DOHH2 (cell line): ENCODE data around the gene TAF4.

Experiments used
- H3F3A ChIP-seq: fragments of 200-600 bp; sonication (generic), shearing (Covaris generic); 2 replicates; pipeline ENCODE4 v1.6.0; 2016; ENCODE audit warnings: antibody characterized with exemption, mild to moderate bottlenecking; ENCODE audit not compliant: control insufficient read depth, insufficient read depth
- H3K27ac ChIP-seq: fragments of 200-600 bp; sonication (generic); 2 replicates; pipeline ENCODE4 v1.5.1; 2014; ENCODE audit warnings: low read depth, mild to moderate bottlenecking, low read length, moderate library complexity
- H3K27me3 ChIP-seq: fragments of 200-600 bp; sonication (generic); 2 replicates; pipeline ENCODE4 v1.6.1; 2014; ENCODE audit warnings: mild to moderate bottlenecking, low read length, mixed read lengths; ENCODE audit not compliant: control insufficient read depth
- H3K36me3 ChIP-seq: fragments of 200-600 bp; sonication (generic); 2 replicates; pipeline ENCODE4 v1.6.1; 2014; ENCODE audit warnings: mild to moderate bottlenecking, low read length, moderate library complexity, mixed read lengths; ENCODE audit not compliant: control insufficient read depth
- H3K4me1 ChIP-seq: fragments of 200-600 bp; sonication (generic); 2 replicates; pipeline ENCODE4 v1.6.1; 2014; ENCODE audit warnings: mild to moderate bottlenecking, low read length, mixed read lengths; ENCODE audit not compliant: control insufficient read depth
- H3K4me2 ChIP-seq: fragments of 200-600 bp; sonication (generic); 2 replicates; pipeline ENCODE4 v1.6.0; 2014; ENCODE audit warnings: mild to moderate bottlenecking, low read length, moderate library complexity
- H3K4me3 ChIP-seq: fragments of 200-600 bp; sonication (generic); 2 replicates; pipeline ENCODE4 v1.5.1; 2014; ENCODE audit warnings: mild to moderate bottlenecking, low read length, mixed read lengths
- H3K79me2 ChIP-seq: fragments of 200-600 bp; sonication (generic); 2 replicates; pipeline ENCODE4 v1.6.1; 2014; ENCODE audit warnings: mild to moderate bottlenecking, low read length, mixed read lengths; ENCODE audit not compliant: control insufficient read depth
- H3K9me2 ChIP-seq: fragments of 200-600 bp; sonication (generic); replicated peaks from 2 replicates; pipeline ENCODE4 v1.6.1; 2014; ENCODE audit warnings: mild to moderate bottlenecking, low read length, mixed read lengths; ENCODE audit not compliant: control insufficient read depth
- H3K9me3 ChIP-seq: fragments of 200-600 bp; sonication (generic); 2 replicates; pipeline ENCODE4 v1.6.1; 2014; ENCODE audit warnings: antibody characterized with exemption, low read length, mixed read lengths; ENCODE audit not compliant: control insufficient read depth, insufficient read depth
- H4K20me1 ChIP-seq: fragments of 200-600 bp; sonication (generic); 2 replicates; pipeline ENCODE4 v1.6.0; 2014; ENCODE audit warnings: low read depth, mild to moderate bottlenecking, antibody characterized with exemption, low read length, moderate library complexity; ENCODE audit not compliant: control insufficient read depth, insufficient read depth
- EZH2phosphoT487 ChIP-seq: fragments of 200-600 bp; sonication (generic); IDR thresholded peaks from 2 replicates; pipeline ENCODE4 v1.6.1; 2017; ENCODE audit warnings: borderline replicate concordance, mild to moderate bottlenecking, antibody characterized with exemption, low read length, moderate library complexity, mixed read lengths
- TF ChIP-seq, protein P1 (sequence below): fragments of 200-600 bp; sonication (generic); IDR thresholded peaks from one replicate; pipeline ENCODE4 v1.5.1; 2014; ENCODE audit warnings: antibody characterized with exemption, mild to moderate bottlenecking, low read depth, low read length; ENCODE audit not compliant: poor library complexity, severe bottlenecking

Gene TAF4

DNA sequence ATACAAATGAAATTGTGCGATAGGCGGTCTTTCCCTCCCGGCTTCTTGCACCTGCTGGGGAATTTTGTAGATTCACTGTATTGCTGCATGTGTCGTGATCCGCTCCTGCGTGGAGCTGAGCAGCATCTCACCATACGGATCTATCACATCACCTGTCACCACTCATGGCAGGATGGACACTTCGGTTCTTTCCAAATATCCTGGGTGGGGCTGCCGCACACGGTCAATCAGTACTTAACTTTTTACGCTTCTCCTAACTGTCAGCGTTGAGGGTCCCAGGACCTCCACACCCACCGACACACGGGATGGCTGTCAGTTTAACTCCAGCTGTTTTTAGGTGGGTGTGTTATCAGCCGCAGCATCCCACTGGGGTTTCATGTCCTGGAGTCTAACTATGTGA lies 19.2 kb downstream of the TAF4 start:
- TF ChIP-seq, protein P1, sequence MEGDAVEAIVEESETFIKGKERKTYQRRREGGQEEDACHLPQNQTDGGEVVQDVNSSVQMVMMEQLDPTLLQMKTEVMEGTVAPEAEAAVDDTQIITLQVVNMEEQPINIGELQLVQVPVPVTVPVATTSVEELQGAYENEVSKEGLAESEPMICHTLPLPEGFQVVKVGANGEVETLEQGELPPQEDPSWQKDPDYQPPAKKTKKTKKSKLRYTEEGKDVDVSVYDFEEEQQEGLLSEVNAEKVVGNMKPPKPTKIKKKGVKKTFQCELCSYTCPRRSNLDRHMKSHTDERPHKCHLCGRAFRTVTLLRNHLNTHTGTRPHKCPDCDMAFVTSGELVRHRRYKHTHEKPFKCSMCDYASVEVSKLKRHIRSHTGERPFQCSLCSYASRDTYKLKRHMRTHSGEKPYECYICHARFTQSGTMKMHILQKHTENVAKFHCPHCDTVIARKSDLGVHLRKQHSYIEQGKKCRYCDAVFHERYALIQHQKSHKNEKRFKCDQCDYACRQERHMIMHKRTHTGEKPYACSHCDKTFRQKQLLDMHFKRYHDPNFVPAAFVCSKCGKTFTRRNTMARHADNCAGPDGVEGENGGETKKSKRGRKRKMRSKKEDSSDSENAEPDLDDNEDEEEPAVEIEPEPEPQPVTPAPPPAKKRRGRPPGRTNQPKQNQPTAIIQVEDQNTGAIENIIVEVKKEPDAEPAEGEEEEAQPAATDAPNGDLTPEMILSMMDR: no peak
- TF ChIP-seq EZH2phosphoT487: no peak
- Histone ChIP-seq H3K36me3 (no peaks in the 10 kb centered on the region), H3K27me3 (no peaks in the 10 kb centered on the region), H3K79me2 (peaks cover 100% of the 10 kb centered on the region), H3K9me3 (no peaks in the 10 kb centered on the region), H4K20me1 (peaks cover 8% of the 10 kb centered on the region; the same call in 1 of the 2 replicates), H3K4me3 (no peak overlapping the region), H3K27ac (no peak overlapping the region), H3K4me1 (peaks cover 46% of the 10 kb centered on the region), H3K9me2 (no peaks in the 10 kb centered on the region), H3F3A (peaks cover 21% of the 10 kb centered on the region), H3K4me2 (no peak overlapping the region)

DNA sequence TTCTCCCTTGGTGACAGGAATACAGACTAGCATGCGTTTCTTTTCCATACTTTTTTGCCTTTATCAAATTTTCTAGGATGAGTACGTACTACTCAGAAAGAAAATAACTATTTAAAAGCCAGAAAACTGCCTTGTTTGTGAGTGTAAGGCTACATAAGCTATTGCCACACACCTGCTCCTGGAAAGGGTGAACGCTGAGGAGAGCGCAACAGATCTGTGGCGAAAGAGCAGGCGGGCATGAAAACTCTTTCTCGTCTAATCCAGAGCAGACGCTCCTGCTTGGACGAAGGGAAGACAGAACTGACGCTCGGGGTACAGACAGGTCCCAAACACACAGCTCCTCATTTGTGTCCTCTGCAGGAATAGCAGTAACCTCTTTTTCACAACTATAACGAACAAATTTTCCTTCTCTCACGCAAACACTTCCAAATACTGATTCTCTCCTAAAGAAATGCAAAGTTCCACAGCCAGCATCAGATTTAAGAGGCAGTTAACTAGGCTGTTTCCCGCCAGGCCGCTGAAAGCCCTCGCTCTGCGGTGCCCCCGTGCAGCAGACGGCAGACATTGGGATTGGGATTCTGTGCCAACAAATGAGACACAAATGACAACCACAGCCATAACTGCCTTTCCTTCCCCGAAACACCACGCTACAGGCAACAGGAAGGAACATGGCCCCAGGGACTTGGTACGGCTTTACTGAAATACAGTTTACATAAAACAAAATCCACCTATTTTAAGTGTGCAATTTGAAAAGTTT lies 20.0 kb downstream of the TAF4 start:
- Histone ChIP-seq H3K4me1 (peaks cover 46% of the 10 kb centered on the region), H3K27me3 (no peaks in the 10 kb centered on the region), H3K27ac (no peak overlapping the region), H3K36me3 (no peaks in the 10 kb centered on the region), H3K79me2 (peaks cover 100% of the 10 kb centered on the region), H3F3A (peaks cover 21% of the 10 kb centered on the region), H3K4me3 (no peak overlapping the region), H3K9me3 (no peaks in the 10 kb centered on the region), H3K4me2 (no peak overlapping the region), H3K9me2 (no peaks in the 10 kb centered on the region), H4K20me1 (peaks cover 8% of the 10 kb centered on the region; the same call in 1 of the 2 replicates)
- TF ChIP-seq, protein P1: no peak

DNA sequence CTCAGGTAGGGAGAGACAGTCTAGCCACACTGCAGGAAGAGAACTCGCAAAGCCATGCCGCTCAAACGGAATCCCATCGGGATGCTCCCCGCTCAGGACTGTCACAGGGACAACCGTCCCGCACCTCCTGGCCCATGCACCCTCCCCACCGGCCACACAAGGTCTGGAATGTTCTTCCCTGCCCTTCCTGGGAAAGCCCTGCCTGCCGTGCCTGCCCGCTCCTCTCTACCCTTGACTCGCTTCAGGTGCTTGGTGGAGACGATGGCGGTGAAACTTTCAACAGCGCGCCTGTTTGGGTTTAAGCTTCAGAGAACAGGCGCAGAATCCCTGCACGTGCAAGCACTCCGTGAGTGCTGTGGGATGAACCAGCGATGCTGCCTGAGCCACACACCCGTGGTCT lies 20.6 kb downstream of the TAF4 start:
- TF ChIP-seq EZH2phosphoT487: no peak
- TF ChIP-seq, protein P1: no peak
- no peaks in the 10 kb centered on the region for H3K27me3 ChIP-seq
- H3F3A ChIP-seq: peaks cover 21% of the 10 kb centered on the region
- no peaks in the 10 kb centered on the region for H3K9me3 ChIP-seq
- H3K4me1 ChIP-seq: peaks cover 52% of the 10 kb centered on the region
- no peak overlapping the region for H3K4me3 ChIP-seq
- H3K4me2 ChIP-seq: no peak overlapping the region
- H4K20me1 ChIP-seq: peaks cover 8% of the 10 kb centered on the region; the same call in 1 of the 2 replicates
- no peaks in the 10 kb centered on the region for H3K36me3 ChIP-seq
- H3K79me2 ChIP-seq: peaks cover 100% of the 10 kb centered on the region
- no peak overlapping the region for H3K27ac ChIP-seq
- no peaks in the 10 kb centered on the region for H3K9me2 ChIP-seq
